ENCODE results near the gene TP53INP2. TPM values are rescaled to one million over a fixed set of nuclear protein-coding genes. Genes with fewer than 3 reads are reported as not detected.

The TP53INP2 gene
- total and polyA plus RNA-seq, 2 of the 13 experiments (the other 11 are each of a cell fraction or from before 2014, with no cell fraction given): 5.2 to 18.8 TPM

DNA sequence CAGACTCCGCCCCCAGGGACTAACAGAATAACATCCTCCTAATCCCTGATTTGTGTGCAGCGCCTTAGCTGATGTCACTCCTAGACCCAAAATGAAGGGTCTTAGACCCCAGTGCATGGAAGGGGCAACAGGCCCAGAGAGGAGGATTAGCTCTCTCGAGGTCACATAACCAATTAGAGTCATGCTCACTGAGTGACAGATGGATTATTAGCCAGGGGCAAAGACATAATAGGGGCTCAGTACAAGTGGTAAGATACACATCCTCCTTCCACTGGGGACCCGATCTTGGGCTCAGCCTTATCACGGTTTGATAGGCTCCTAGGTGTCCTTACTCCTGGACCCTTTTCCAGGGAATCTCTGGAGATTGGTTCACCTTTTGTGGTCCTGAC lies 858 bp downstream of the TP53INP2 start (continued):
- TF ChIP-seq, protein P1, sequence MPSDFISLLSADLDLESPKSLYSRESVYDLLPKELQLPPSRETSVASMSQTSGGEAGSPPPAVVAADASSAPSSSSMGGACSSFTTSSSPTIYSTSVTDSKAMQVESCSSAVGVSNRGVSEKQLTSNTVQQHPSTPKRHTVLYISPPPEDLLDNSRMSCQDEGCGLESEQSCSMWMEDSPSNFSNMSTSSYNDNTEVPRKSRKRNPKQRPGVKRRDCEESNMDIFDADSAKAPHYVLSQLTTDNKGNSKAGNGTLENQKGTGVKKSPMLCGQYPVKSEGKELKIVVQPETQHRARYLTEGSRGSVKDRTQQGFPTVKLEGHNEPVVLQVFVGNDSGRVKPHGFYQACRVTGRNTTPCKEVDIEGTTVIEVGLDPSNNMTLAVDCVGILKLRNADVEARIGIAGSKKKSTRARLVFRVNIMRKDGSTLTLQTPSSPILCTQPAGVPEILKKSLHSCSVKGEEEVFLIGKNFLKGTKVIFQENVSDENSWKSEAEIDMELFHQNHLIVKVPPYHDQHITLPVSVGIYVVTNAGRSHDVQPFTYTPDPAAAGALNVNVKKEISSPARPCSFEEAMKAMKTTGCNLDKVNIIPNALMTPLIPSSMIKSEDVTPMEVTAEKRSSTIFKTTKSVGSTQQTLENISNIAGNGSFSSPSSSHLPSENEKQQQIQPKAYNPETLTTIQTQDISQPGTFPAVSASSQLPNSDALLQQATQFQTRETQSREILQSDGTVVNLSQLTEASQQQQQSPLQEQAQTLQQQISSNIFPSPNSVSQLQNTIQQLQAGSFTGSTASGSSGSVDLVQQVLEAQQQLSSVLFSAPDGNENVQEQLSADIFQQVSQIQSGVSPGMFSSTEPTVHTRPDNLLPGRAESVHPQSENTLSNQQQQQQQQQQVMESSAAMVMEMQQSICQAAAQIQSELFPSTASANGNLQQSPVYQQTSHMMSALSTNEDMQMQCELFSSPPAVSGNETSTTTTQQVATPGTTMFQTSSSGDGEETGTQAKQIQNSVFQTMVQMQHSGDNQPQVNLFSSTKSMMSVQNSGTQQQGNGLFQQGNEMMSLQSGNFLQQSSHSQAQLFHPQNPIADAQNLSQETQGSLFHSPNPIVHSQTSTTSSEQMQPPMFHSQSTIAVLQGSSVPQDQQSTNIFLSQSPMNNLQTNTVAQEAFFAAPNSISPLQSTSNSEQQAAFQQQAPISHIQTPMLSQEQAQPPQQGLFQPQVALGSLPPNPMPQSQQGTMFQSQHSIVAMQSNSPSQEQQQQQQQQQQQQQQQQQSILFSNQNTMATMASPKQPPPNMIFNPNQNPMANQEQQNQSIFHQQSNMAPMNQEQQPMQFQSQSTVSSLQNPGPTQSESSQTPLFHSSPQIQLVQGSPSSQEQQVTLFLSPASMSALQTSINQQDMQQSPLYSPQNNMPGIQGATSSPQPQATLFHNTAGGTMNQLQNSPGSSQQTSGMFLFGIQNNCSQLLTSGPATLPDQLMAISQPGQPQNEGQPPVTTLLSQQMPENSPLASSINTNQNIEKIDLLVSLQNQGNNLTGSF (CRISPR knock-in tag; IDR thresholded peaks at IDR 0.05): 0 out of 2 replicates have a peak, but pooled peaks have one; percentile 14
- TF ChIP-seq ZNF607 (CRISPR knock-in tag; IDR thresholded peaks at IDR 0.05; ENCODE audit: borderline replicate concordance) (0 out of 2 replicates have a peak, but pooled peaks have one; percentile 10), ZSCAN29 (CRISPR knock-in tag; conservative IDR thresholded peaks at IDR 0.05) (peak; percentile 12; the same call in 1 of the 2 replicates), ZNF589 (CRISPR knock-in tag; conservative IDR thresholded peaks at IDR 0.05) (0 out of 2 replicates have a peak, but pooled peaks have one; percentile 62), CC2D1A (CRISPR knock-in tag; IDR thresholded peaks at IDR 0.05) (no peak), ARID2 (CRISPR knock-in tag; IDR thresholded peaks at IDR 0.05; ENCODE audit: borderline replicate concordance) (no peak), ZNF598 (CRISPR knock-in tag; IDR thresholded peaks at IDR 0.05; ENCODE audit: borderline replicate concordance) (peak; percentile 76; the same call in 1 of the 2 replicates), TOE1 (CRISPR knock-in tag; IDR thresholded peaks at IDR 0.05) (0 out of 2 replicates have a peak, but pooled peaks have one; percentile 2), ZNF20 (CRISPR knock-in tag; IDR thresholded peaks at IDR 0.05) (no peak), ZNF501 (CRISPR knock-in tag; IDR thresholded peaks at IDR 0.05) (0 out of 2 replicates have a peak, but pooled peaks have one; percentile 5), ZNF543 (CRISPR knock-in tag; IDR thresholded peaks at IDR 0.05) (0 out of 2 replicates have a peak, but pooled peaks have one; percentile 8)
- TF ChIP-seq, protein P2, sequence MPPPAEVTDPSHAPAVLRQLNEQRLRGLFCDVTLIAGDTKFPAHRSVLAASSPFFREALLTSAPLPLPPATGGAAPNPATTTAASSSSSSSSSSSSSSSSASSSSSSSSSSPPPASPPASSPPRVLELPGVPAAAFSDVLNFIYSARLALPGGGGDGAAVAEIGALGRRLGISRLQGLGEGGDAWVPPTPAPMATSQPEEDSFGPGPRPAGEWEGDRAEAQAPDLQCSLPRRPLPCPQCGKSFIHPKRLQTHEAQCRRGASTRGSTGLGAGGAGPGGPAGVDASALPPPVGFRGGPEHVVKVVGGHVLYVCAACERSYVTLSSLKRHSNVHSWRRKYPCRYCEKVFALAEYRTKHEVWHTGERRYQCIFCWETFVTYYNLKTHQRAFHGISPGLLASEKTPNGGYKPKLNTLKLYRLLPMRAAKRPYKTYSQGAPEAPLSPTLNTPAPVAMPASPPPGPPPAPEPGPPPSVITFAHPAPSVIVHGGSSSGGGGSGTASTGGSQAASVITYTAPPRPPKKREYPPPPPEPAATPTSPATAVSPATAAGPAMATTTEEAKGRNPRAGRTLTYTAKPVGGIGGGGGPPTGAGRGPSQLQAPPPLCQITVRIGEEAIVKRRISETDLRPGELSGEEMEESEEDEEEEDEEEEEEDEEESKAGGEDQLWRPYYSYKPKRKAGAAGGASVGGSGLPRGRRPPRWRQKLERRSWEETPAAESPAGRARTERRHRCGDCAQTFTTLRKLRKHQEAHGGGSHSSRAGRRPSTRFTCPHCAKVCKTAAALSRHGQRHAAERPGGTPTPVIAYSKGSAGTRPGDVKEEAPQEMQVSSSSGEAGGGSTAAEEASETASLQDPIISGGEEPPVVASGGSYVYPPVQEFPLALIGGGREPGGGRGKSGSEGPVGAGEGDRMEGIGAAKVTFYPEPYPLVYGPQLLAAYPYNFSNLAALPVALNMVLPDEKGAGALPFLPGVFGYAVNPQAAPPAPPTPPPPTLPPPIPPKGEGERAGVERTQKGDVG (CRISPR knock-in tag; IDR thresholded peaks at IDR 0.05; ENCODE audit: borderline replicate concordance): peak; percentile 53; the same call in 1 of the 2 replicates
- TF ChIP-seq, protein P3, sequence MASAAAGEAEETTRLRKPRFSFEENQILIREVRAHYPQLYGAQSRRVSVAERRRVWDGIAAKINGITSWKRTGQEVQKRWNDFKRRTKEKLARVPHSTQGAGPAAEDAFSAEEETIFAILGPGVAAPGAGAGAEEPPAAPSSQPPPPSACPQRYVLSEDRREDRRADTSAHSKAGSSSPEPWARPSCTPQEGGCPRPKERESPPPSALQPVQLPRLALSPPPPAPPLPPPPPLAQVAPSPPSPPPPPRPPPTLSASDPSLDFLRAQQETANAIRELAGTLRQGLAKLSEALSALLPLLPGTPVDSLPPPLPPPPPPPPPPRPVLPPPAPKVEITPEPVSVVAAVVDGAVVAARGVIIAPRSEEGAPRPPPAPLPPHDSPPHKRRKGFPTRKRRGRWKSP (CRISPR knock-in tag; IDR thresholded peaks at IDR 0.05): no peak
